GM21825 (cell line): ENCODE data around the gene SOX1.

Source experiments
- ATAC-seq: cut with Tn5 transposase; IDR thresholded peaks from one replicate; pipeline ENCODE4 v1.9.1; 2021; ENCODE audit warnings: mild to moderate bottlenecking, moderate library complexity; ENCODE audit not compliant: unreplicated experiment

The SOX1 gene

DNA sequence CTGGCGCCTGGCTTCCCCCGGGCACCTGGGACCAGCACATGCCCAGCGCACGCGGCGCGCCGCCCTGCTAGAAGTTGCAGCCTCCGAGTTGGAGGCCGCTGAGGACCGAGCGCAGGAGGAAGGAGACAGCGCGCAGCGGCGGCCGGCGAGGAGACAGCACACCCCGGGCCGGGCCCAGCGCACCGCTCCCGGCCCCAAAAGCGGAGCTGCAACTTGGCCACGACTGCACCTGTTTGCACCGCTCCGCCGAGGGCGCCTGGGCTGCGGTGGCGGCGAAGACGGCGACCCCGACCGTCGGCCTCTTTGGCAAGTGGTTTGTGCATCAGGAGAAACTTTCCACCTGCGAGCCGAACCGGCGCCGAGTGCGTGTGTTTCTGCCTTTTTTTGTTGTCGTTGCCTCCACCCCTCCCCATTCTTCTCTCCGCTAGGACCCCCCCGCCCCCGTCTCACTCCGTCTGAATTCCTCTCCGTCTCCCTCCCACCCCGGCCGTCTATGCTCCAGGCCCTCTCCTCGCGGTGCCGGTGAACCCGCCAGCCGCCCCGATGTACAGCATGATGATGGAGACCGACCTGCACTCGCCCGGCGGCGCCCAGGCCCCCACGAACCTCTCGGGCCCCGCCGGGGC, at the start of gene SOX1:
Gene SOX1, plus strand, starts transcription at position 34 of the 626 bp plus-strand sequence. Its CDS starts 510 bp downstream, at position 544.
- no peak for ATAC-seq

DNA sequence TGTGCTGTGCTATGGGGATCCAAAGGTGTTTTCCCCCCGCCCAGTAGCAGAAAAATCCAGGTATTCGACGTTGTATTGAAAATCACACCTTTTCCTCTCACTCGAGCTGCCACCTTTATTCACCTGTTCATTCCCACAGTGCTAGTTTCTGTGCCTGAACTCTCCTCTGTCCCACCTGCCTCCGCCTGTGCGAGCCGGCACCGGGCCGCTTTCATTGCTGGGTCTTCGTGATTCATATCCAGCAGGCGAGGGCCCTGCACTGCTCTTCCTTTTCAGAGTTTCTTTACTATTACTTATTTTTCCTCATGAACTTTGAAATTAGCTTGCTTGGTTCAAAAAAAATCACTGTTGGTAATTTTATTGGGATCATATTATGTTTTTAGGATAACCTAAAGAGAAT, 42.4 kb upstream of the SOX1 start:
- no peak for ATAC-seq

DNA sequence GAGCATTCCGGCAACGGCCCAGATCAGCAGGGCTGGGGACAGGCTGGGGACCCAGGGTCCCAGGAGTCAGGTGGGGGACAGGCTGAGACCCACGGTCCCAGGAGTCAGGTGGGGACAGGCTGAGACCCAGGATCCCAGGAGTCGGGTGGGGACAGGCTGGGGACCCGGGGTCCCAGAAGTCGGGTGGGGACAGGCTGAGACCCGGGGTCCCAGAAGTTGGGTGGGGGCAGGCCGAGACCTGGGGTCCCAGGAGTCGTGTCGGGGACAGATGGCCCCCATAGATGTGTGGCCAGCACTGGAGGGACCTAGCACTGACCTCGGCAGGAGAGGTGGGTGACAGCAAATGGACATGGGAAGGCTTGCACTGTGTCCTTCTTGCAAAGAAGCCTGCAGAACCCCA, 39.7 kb upstream of the SOX1 start:
- ATAC-seq, result no peak

DNA sequence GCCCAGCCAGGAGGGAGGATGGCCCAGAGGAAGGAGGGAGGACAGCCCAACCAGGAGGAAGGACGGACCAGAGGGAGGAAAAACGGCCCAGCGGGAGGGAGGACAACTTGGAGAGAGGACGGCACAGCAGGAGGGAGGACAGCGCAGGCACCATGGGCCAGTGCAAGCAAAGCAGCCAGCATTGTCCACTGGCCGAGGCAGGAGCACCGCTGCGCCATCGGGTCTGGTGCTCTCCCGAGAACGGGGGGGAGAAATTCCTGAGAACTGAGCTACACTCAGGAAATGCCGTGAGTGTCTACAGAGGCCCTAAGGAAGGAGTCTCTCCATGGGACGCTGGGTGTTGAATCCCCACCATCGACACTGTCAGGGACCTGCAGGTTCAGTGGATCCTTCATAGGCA, 38.5 kb upstream of the SOX1 start:
- no peak for ATAC-seq

DNA sequence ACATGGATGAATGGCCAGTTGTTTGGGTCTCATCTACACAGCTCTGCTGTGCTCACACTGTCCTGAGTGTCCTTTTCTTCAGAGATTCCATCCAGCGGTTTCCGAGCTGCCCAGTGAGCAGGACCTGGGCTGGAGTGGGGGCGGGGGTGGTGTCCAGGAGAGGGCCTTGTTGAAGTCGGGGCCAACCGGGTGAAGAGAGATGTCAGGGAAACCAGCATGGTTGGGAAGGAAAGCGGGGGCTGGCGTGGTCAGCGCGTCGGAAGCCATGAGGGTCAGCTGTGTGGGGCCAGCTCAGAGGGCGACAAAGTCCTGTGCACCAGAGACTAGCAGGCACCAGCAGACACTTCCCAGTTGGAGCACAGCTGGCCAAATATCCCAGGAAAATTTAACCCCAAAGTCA, 37.8 kb upstream of the SOX1 start:
- ATAC-seq, result no peak

DNA sequence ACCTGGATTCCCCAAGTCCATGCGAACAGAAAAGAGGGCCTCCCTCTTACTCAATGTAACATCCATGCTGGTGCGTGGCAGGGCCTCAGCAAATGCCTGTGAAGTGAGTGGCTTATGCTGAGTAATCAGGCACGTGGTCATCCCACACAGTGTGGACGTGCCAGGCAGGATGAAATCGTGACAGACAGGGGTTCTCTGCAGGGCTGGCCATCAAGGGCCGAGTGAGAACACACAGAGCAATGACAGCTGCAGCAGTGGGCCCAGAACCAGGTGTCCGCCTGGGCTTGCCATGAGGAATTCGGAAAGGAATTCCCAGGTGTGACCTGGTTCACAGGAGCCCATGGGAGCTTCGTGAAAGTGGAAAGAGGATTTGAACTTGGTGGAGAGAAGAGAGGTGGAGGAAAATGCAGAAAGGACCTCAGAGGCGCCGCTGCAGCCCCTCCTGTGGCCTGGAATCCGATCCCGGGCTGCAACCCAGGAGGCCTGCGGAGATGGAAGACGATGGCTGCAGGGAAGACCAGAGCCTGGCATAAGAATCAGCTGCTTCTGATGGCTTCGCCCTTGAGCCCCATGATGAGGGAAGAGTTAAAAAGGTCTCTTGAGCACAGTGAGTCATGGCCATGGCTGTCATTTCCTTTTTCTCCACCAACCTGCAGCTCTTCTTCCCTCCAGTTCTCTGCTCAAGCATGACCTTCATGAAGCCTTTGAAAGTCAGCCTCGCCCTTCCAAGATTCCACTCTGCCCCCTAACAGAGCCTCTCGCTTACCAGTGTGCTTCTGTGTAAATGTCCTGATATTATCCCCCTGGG, 34.6 kb upstream of the SOX1 start:
- no peak for ATAC-seq

DNA sequence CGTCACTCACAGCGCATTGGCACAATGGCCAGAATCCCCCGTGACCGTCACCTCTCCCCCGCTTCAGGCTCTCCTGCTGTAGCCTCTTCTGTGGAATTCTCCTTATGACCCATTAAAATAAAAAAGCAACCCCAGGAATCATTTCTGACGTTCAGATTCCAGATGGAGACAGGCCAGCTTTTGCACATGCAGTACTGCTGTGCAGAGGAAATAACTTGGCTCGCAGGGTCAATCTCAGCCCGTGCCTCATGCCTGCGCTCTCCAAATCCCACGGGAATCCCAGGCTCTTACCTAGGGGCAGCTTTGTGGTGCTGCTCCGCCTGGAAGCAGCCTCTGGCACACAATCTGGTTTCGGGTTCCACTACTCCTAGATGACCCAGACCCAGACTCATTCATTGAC, 32.7 kb upstream of the SOX1 start:
- no peak for ATAC-seq

DNA sequence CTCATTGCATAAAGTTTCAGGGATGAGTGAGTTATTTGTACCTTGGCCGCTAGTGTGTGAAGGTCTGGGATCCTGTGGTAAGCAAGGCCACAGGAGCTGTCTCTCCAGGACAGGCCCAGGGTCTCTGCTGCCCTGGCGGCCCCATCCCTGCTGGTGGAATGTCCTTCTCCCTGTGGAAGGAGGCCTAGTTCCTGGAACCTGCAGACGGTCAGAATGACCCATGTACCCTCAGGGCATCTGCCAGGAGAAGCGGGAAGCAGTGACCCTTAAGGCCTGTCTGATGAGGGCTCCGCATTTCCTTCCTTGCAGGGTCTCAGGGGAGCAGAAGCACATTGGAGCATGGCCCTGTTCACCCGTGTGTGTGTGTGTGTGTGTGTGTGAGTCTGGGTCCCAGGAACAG, 32.1 kb upstream of the SOX1 start:
- no peak for ATAC-seq

DNA sequence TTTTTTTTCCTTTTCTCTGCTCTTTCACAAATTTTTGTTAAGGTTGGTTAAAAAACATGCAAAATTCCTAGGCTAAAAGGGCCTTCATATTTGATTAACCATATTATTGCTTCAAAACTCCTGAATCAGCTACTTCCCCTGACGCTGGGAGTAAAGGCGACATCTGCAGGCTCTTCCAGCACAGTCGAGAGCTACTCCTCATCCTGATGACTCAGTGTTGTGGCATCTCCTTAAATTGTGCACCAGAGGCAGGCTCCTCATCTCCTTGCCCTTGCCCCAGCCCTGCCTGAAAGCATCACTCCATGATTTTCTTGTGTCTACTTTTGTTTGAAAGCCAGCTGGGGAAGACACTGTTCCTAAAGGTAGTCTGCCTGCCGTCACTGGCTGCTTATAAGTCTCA, 24.5 kb upstream of the SOX1 start:
- ATAC-seq, result no peak

DNA sequence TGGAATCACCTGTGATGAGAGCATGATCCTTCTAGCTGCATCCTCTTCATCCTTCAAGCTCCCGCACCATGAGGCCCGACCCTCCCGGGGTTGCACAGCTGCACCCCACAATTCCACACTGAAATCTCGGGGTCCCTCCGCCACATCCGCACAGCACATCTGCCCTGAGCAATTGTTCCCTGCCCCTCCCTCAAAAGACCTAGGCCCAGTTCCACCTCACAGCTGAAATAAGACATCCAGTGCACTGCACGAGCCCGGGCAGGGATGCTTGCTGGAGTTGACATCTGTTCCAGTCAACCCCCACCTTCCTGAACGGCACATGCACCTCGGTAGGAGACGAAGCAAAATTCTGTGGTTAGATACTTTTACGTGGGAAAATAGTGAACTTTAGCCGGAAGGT, 14.7 kb upstream of the SOX1 start:
- no peak for ATAC-seq

DNA sequence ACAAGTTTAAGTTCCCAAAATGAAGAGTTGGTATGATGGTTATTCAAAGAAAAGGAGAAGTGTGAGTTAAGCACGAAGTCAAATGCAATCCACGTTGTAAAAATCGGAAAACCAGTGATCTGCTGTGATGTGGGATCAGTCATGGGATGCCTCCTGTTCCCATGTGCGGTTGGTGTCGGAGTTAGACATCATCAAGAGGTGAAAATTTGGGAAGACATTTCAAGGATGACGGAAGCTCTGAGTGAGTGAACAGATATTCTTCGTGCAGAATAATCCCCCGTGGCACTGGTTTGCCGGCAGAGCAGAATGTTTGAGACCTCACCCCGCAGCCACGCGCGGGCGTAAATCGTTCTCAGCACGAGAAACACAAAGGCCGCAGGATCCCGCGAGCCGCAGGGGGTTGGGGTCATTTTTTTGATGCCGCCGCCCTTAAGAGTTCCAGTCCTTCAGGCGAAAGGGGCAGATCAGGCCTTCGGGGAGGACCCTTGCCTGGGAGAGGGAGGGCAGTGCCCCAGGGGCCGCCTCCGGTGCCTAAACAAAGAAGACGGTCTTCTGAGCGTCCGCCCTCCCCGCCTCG, 13.7 kb upstream of the SOX1 start:
- ATAC-seq, result no peak

DNA sequence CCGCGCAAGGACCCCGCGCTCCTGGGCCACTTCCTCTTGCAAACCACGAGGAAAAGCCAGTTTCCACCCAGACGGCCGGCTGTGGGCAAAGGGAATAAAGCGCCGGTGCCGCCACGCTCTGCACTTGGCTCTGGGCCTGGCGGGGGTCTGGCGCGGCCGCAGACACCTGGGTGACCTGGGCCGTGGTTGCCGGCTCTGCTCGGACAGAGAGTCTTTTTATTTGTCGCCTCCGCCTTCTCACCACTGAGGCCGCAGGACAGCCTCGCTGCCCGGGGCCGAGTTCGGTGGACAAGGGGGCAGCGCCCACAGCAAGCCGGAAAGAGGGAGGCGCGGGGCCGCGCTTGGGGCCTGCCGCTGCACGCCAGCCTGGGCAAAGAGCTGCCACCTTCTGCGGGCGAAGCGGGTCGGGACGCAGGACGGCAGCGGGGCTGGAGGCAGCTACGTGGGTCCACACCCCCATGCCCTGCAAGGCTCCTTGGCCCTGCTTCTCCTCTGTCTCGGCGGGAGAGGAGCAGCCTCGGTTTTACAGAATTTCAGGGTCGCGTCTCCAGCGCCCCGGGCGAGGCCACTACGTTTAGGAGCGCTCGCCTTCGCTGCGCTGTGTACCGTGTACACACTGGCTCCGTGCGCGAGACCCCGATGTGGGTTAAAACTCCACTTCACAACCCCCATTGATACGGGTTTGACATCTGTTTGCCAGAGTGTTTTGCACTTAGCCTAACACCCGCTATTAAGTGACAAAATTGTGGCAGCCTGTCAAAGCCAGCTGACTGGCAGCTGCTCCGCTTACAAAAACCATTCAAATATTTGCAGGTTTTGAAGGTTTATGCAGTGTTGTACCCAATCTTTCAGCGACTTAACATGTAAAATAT, 13.0 kb upstream of the SOX1 start:
- ATAC-seq, result no peak

DNA sequence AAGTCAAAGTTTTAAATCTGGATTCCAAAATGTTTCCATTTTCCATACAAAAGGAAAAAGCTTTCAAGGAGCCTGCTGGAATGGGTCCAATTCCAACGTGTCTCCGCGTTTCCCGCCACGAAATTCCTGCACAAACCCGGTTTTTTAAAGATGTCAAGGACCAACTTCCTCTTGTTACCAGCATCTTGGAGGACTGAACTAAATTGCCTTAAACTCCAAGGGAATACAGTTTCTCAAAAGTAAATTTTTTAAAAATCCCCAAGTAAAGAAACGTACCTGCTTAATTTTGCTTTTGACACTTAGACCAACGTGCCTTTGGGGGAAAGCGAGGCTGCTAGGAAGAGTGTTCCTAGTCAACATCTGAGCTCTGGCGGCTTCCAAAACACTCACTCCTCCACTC, 12.3 kb upstream of the SOX1 start:
- no peak for ATAC-seq

DNA sequence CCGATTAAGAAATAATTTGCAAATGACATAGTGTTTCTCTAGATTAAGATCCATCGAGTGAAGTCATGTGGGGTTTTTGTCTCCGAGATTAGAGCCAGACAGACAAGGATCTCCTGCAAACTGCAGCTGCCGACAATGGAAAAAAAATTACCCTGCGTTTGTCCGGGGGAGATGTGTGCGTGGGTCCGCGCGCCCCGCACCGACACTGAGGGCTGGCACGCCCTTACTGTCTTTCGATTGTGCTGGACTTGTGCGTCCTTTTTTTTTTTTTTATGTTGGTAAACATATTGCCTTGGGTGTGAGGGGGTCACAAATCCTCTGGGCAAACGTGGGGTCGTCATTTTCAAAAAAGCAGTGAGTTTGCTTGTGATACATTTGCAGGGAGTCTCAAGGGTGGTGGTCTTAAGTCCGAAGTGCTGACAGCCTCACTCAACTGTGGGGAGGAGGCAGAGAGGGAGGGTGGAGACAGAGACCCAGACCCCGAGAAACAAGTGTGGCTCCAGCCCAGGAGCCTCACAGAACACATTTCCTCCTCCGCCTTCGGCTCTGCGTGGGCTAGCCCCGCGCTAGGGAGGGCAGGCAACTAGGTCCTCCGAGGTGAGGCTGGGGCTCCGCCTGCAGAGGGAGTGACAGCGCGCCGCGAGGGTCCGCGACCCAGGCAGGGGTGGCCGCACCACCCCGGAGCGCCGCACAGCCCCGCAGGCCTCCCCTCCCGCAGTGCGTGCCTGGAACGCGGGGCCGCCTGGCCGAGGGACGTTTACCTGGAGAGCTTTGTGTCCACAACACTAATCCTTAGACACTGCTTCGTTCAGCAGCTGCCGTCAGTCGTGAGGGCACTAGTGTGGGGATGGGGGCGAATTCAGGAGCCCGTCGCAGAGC, 11.7 kb upstream of the SOX1 start:
- ATAC-seq, result no peak

DNA sequence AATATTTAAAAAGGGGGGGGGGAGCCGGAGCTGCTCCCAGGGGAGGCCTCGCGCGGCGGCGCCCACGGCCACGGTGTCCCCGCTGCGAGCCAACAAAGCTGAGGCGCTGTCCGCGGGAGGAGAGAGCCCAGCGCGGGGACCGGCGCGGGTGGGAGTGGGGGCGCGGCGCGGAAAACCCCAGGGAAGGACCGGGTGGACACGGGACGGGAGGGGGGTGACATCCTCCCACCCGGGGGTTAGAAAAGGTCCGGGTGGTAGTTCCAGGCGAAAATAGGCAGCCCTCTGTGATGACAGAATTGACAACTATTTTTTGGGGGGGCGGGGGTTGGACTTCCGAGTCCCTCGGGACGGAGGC, 11.1 kb upstream of the SOX1 start:
- no peak for ATAC-seq

DNA sequence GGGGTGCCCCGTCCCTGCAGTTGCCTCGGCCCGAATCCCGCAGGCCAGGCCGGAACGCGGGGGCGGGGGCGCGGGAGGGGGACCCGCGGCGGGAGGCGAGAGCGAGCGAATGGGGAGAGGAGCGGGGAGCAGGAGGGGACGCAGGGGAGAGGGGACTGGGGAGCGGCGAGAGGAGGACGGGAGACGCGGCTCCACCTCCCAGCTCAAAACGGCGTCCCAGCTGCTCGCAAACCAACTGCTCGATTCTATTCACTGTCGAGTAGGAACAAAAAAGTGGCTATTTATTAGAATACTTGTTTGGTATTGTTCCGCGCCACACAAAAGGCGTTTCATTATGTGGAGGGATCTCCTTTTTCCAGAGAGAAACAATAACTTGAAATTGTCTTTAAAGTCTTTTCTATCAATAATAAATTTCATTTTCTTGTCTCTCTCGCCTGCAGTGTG, 10.6 kb upstream of the SOX1 start:
- no peak for ATAC-seq

DNA sequence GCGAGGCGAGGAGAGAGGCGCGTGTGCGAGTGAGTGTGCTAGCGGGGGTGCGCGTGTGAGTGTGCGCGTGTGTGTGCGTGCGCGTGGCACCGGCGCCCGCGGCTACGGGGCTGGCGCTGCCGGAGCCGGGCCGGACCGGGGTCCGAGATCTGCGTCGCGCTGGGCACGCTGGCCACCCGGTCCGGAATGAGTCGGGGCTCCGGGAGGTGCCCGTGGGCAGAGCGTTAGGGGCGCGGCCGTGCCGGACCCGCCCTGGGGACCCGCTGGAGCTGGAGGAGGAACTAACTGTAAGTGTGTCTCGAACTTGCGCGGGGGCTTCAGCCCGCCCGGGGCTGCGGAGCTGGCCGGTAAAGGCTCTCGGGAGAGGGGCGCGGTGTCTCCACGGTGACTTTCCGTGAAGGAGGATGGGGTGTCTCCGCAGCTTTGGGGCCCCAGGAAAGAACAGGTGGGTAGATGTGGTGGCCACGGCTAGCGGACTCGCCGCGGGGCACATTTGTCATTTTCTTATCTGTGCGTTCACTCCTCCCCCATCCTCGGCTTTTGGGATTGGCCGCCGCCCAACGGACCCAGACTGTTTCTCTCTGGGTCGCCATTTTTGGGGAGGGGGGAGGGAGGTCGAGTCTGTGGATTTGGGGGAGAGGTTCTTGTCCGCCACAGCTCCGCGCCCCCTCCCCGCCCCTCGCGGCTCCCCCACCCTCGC, 10.1 kb upstream of the SOX1 start:
- ATAC-seq, result no peak

DNA sequence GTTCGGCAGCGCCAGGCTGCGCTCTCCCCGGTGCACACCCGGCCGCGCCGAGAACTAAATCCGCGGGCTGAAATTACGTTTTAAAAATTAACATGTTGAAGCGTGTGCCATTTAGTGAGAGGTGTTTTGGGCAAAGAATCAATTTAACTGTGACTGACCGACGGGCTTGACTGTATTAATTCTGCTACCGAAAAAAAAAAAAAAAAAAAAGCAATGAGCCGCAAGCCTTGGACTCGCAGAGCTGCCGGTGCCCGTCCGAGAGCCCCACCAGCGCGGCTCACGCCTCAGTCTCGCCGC, 9.6 kb upstream of the SOX1 start:
- no peak for ATAC-seq

DNA sequence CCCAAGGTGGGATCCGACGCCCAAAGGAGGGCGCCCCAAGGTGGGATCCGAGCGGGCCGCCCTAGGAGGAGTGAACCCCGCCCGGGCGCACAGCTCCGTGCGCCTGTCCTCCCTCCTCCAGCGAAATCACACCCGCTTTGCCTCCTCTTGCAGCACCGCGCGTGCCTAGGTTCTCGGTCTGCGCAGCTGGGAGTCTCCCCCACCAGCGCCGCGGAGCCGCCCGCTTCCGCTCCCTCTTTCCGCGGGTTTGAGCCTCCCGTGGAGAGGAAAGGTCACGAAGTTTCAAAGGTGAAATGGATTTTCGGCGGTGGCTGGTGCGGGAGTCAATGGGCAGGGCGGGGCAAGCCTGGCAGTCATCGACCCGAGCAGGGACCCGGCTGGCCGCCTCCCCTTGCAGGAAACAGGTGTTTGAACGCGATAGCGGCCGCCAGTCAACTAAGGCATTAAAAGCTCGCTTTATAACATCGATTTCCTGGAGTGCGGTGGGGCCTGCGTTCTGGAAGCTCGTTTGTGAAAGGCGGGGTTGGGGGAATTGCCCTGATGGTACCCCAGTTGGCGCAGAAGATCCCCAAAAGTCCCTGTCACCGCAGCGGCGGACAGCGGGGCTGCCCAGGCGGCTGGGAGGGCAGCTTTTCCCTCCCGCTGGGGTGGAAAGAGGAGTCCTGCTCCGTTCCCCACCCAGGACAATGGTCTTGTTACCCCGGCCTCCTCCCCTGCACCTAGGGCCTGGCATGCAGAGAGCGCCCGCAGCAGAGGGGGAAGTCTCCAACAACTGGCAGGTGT, 9.0 kb upstream of the SOX1 start:
- no peak for ATAC-seq
